GM12878 (cell line): ENCODE data around the gene DMRTA2. TPM values are rescaled to one million over a fixed set of nuclear protein-coding genes. Genes with fewer than 3 reads are reported as not detected.

Experiments
- ATAC-seq: fragments of 200-7000 bp; cut with Tn5 transposase; 3 replicates; pipeline ENCODE4 v1.9.1; 2020; ENCODE audit warnings: mild to moderate bottlenecking, moderate library complexity
- BruUV-seq: library from RNA; stranded (reverse); fragments of 400-500 nt; replicated peaks from 2 replicates; lab custom pipeline; 2021; lab: Mats Ljungman, UMichigan
- CTCF ChIA-PET: fragments of 300-600 bp; sonication (Branson Sonifier 250); formaldehyde crosslinking; extraction: SDS; loops from one replicate; lab custom pipeline; 2021; ENCODE audit warnings: inconsistent platforms; lab: Yijun Ruan, JAX
- POLR2A ChIA-PET: fragments of 350-600 bp; formaldehyde crosslinking; extraction: SDS; loops from one replicate; lab custom pipeline; 2021; ENCODE audit warnings: inconsistent platforms; lab: Charles Lee
- RAD21 ChIA-PET: fragments of 300-600 bp; sonication (Branson Sonifier 250); formaldehyde crosslinking; loops from one replicate; lab custom pipeline; 2023; ENCODE audit warnings: antibody characterized with exemption; ENCODE audit not compliant: unreplicated experiment; lab: Charles Lee
- SMC1A ChIA-PET: fragments of 300-600 bp; sonication (Branson Sonifier 250); formaldehyde crosslinking; loops from one replicate; lab custom pipeline; 2023; ENCODE audit not compliant: unreplicated experiment, uncharacterized antibody; lab: Charles Lee
- DNase-seq: peaks from one replicate; pipeline ENCODE4 v3.0.0-alpha.2; 2011; ENCODE audit warnings: low read depth, low spot score
- FAIRE-seq: peaks from 3 replicates; lab custom pipeline; 2011; peaks lifted over from hg19 to GRCh38; lab: Jason Lieb, UNC
- H2AFZ ChIP-seq: 2 replicates; pipeline ENCODE4 v1.6.0; 2011; ENCODE audit warnings: low read depth, low read length, control low read depth; ENCODE audit not compliant: control insufficient read depth
- H3K27ac ChIP-seq: 2 replicates; pipeline ENCODE4 v1.5.1; 2011; ENCODE audit warnings: control low read depth; ENCODE audit not compliant: control insufficient read depth, insufficient read depth
- H3K27me3 ChIP-seq, 2 experiments: replicated peaks in 1 of 2; 2 replicates each; pipeline versions ENCODE4 v1.6.0 to v1.6.1; 2011; ENCODE audit warnings: low read length in 1 of 2; ENCODE audit not compliant: control insufficient read depth in 2 of 2, insufficient read depth in 2 of 2
- H3K36me3 ChIP-seq, 2 experiments: 2 replicates each; pipeline ENCODE4 v1.5.1; 2011; ENCODE audit warnings: low read length in 1 of 2; ENCODE audit not compliant: control insufficient read depth in 2 of 2, insufficient read depth in 2 of 2
- H3K4me1 ChIP-seq: 2 replicates; pipeline ENCODE4 v1.6.1; 2011; ENCODE audit warnings: mild to moderate bottlenecking, low read length, moderate library complexity, mixed read lengths; ENCODE audit not compliant: control insufficient read depth, insufficient read depth
- H3K4me2 ChIP-seq: 2 replicates; pipeline ENCODE4 v1.6.0; 2011; ENCODE audit warnings: control low read depth; ENCODE audit not compliant: control insufficient read depth, insufficient read depth
- H3K4me3 ChIP-seq: fragments of 200-600 bp; sonication (generic); 2 replicates; pipeline ENCODE4 v1.5.1; 2016
- H3K79me2 ChIP-seq: 2 replicates; pipeline ENCODE4 v1.6.0; 2011; ENCODE audit warnings: low read length; ENCODE audit not compliant: control insufficient read depth, insufficient read depth
- H3K9ac ChIP-seq: 2 replicates; pipeline ENCODE4 v1.8.0; 2011; ENCODE audit warnings: low read length, control low read depth, mixed read lengths; ENCODE audit not compliant: control insufficient read depth, insufficient read depth
- H3K9me3 ChIP-seq: replicated peaks from 3 replicates; pipeline ENCODE4 v1.5.1; 2011; ENCODE audit warnings: mild to moderate bottlenecking, low read length; ENCODE audit not compliant: control insufficient read depth, insufficient read depth
- H4K20me1 ChIP-seq: 2 replicates; pipeline ENCODE4 v1.6.0; 2011; ENCODE audit not compliant: control insufficient read depth, insufficient read depth
- SUZ12 ChIP-seq: fragments of 200-600 bp; sonication (generic); IDR thresholded peaks from one replicate; pipeline ENCODE4 v1.6.1; 2018; ENCODE audit warnings: antibody characterized with exemption, mild to moderate bottlenecking; ENCODE audit not compliant: unreplicated experiment
- WGBS: methylation state at CpG from one replicate; pipeline ENCODE4 v1.1.6; 2016; ENCODE audit warnings: low lambda C conversion rate; ENCODE audit not compliant: insufficient replicate concordance, insufficient coverage; ENCODE audit errors: missing lambda C conversion rate; 5-methylcytosine and 5-hydroxymethylcytosine counted together
- in situ Hi-C: fragments of 300-500 bp; cut with MboI; formaldehyde crosslinking; loops from 9 replicates; pipeline ENCODE4 v1.14.3; 2018; ENCODE audit warnings: mixed read lengths
- intact Hi-C: fragments of 100-400 bp; cut with micrococcal nuclease; formaldehyde crosslinking; loops from one replicate; pipeline ENCODE4 v1.14.2; 2022; ENCODE audit not compliant: unreplicated experiment
- polyA plus RNA-seq, 11 experiments: library from polyadenylated mRNA; depleted of rRNA in 4 of 11; unstranded in 6 of 11; stranded (reverse) in 5 of 11; fragments of >200 nt; fragmentation: Nextera tagmentation in 4 of 11; fragmentation: Illumina TruSeq in 1 of 11; extraction: Ambion mirVana in 4 of 11; extraction: Trizol in 1 of 11; gene quantifications; 1 replicate in 1 of 11; 2 replicates in 10 of 11; pipeline versions ENCODE4 v1.2.1 to v1.2.3, GENCODE V29; 2011 to 2016; ENCODE audit warnings: inconsistent platforms in 2 of 11, missing spikeins in 2 of 11, low read depth in 1 of 11
- total RNA-seq, 4 experiments: library from RNA; depleted of rRNA in 3 of 4; stranded (reverse); fragments of >200 nt in 3 of 4; fragmentation: Illumina TruSeq in 1 of 4; extraction: Trizol in 1 of 4; gene quantifications; 2 replicates each; pipeline versions ENCODE4 v1.2.1 to v1.2.3, GENCODE V29; 2013 to 2021
- TF ChIP-seq, protein P1 (sequence below): fragments of 450-650 bp; IDR thresholded peaks from 2 replicates; pipeline ENCODE4 v1.6.1; 2017; ENCODE audit warnings: mild to moderate bottlenecking, moderate library complexity

Gene DMRTA2
- total and polyA plus RNA-seq, 10 of the 15 experiments (the other 5 are each of a cell fraction or from before 2014, with no cell fraction given), result not detected

DNA sequence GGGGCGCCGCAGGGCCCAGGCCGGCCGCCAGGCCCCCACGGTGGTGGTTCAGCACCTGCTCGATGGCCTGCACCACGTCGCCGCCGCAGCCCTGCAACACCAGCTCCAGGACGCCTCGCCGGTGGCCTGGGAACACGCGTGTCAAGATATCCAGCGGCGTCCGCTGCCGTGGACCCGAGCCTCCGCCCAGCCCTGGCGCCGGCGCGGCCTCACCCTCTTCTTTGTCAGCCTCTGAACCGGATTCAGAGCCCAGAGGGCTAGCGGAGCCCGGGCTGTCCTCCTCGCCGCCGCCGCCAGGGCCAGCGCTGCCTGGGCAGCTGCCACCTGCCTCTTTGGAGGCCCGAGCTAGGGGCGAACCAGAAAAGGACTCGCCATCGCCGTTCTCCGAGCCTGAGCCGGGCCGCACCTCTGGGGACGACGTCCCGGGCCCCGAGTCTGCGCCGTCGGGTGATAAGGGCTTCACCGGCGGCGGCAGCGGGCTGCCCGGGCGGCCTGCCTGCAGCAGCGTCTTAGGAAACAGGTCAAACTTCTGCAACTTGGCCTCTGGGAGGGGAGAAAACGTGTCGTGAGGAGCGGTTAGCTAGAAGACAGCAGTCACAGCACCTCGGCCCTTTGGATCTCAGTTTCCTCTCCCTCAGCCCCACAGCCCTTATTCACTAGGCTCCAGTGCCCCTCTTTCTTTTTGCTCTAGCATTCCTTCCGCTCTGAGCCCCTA, 3.9 kb downstream of the DMRTA2 start:
- Histone ChIP-seq H3K4me3 (no peak overlapping the region), H3K36me3 (no peaks in the 10 kb centered on the region), H3K9ac (no peak overlapping the region), H4K20me1 (no peaks in the 10 kb centered on the region), H3K79me2 (no peaks in the 10 kb centered on the region)
- no peak for DNase-seq
- no TSS peak for BruUV-seq
- in situ Hi-C loops (no loop called here), intact Hi-C loops (no loop called here)
- WGBS, result 29% methylated on average over 55 of the region's 60 CpGs
- CTCF ChIA-PET, result no interaction called here
- TF ChIP-seq, protein P1, sequence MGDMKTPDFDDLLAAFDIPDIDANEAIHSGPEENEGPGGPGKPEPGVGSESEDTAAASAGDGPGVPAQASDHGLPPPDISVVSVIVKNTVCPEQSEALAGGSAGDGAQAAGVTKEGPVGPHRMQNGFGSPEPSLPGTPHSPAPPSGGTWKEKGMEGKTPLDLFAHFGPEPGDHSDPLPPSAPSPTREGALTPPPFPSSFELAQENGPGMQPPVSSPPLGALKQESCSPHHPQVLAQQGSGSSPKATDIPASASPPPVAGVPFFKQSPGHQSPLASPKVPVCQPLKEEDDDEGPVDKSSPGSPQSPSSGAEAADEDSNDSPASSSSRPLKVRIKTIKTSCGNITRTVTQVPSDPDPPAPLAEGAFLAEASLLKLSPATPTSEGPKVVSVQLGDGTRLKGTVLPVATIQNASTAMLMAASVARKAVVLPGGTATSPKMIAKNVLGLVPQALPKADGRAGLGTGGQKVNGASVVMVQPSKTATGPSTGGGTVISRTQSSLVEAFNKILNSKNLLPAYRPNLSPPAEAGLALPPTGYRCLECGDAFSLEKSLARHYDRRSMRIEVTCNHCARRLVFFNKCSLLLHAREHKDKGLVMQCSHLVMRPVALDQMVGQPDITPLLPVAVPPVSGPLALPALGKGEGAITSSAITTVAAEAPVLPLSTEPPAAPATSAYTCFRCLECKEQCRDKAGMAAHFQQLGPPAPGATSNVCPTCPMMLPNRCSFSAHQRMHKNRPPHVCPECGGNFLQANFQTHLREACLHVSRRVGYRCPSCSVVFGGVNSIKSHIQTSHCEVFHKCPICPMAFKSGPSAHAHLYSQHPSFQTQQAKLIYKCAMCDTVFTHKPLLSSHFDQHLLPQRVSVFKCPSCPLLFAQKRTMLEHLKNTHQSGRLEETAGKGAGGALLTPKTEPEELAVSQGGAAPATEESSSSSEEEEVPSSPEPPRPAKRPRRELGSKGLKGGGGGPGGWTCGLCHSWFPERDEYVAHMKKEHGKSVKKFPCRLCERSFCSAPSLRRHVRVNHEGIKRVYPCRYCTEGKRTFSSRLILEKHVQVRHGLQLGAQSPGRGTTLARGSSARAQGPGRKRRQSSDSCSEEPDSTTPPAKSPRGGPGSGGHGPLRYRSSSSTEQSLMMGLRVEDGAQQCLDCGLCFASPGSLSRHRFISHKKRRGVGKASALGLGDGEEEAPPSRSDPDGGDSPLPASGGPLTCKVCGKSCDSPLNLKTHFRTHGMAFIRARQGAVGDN, result no peak
- TF ChIP-seq SUZ12, result peak; percentile 91
- TF ChIP-seq, all 136 proteins: peak for 1
- Histone ChIP-seq H3K27ac (no peak overlapping the region), H3K27me3 (peaks cover 20 to 41% of the 10 kb centered on the region in 2 experiments), H3K9me3 (no peaks in the 10 kb centered on the region; the same call in 1 of the 3 replicates), H3K4me2 (no peak overlapping the region), H3K4me1 (no peaks in the 10 kb centered on the region), H2AFZ (no peak overlapping the region)
- POLR2A ChIA-PET, result no interaction called here
- ATAC-seq, result no peak; the same call in 2 of the 3 replicates
- FAIRE-seq, result no peak
- RAD21 ChIA-PET, result no interaction called here
- SMC1A ChIA-PET, result no interaction called here
